DMS153 treated with DMSO at 0.1 percent for 48 hours (cell line): ENCODE results near the gene REELD1.
A peak's percentile ranks its signal among the peaks of the same experiment; 100 is the strongest.

Experiments used
- DNase-seq: peaks from one replicate; lab custom pipeline; 2025; ENCODE audit not compliant: unreplicated experiment; lab: John Stamatoyannopoulos, UW

REELD1 gene

GRCh38 chr4:146214238-146214637, at the start of gene REELD1:
REELD1 (plus strand) TSS chr4:146214538; CDS start chr4:146216953, 2,415 bp downstream.
- no peak for DNase-seq

GRCh38 chr4:146165221-146165620, 49.1 kb upstream of the REELD1 start:
- no peak for DNase-seq

GRCh38 chr4:146165840-146166239, 48.5 kb upstream of the REELD1 start:
- no peak for DNase-seq

GRCh38 chr4:146170149-146170548, 44.2 kb upstream of the REELD1 start:
- no peak for DNase-seq

GRCh38 chr4:146175541-146176453, 38.5 kb upstream of the REELD1 start, which contains the start of gene LSM6:
LSM6 (plus strand) TSS chr4:146175718; CDS start chr4:146182922, 7,204 bp downstream.
- peak; percentile 61 for DNase-seq

- DNase-seq, result no peak
These were observed 37.4 kb upstream of the REELD1 start for GRCh38 chr4:146176891-146177290.

GRCh38 chr4:146178126-146178525, 36.2 kb upstream of the REELD1 start:
- no peak for DNase-seq

- no peak for DNase-seq
These were observed 34.5 kb upstream of the REELD1 start for GRCh38 chr4:146179784-146180370.

- no peak for DNase-seq
These were observed 31.9 kb upstream of the REELD1 start for GRCh38 chr4:146182443-146182842.

- no peak for DNase-seq
These were observed 31.1 kb upstream of the REELD1 start for GRCh38 chr4:146183209-146183608.

- no peak for DNase-seq
These were observed 28.3 kb upstream of the REELD1 start for GRCh38 chr4:146186041-146186440.

GRCh38 chr4:146186596-146186995, 27.7 kb upstream of the REELD1 start:
- no peak for DNase-seq

GRCh38 chr4:146190456-146190855, 23.9 kb upstream of the REELD1 start:
- no peak for DNase-seq

GRCh38 chr4:146191766-146192458, 22.4 kb upstream of the REELD1 start:
- no peak for DNase-seq

- no peak for DNase-seq
These were observed 20.7 kb upstream of the REELD1 start for GRCh38 chr4:146193628-146194027.

GRCh38 chr4:146194212-146194611, 20.1 kb upstream of the REELD1 start:
- DNase-seq, result no peak

- DNase-seq, result no peak
These were observed 11.7 kb upstream of the REELD1 start for GRCh38 chr4:146202665-146203064.

- no peak for DNase-seq
These were observed 6.9 kb upstream of the REELD1 start for GRCh38 chr4:146207410-146207809.

- DNase-seq, result no peak
These were observed 3.4 kb upstream of the REELD1 start for GRCh38 chr4:146210890-146211289.

- no peak for DNase-seq
These were observed 2.9 kb upstream of the REELD1 start for GRCh38 chr4:146211440-146211839.

- no peak for DNase-seq
These were observed 1.6 kb upstream of the REELD1 start for GRCh38 chr4:146212781-146213180.

- DNase-seq, result no peak
These were observed 8.0 kb downstream of the REELD1 start for GRCh38 chr4:146222313-146222712.
